ENCODE results near the gene ST6GALNAC2.

DNA sequence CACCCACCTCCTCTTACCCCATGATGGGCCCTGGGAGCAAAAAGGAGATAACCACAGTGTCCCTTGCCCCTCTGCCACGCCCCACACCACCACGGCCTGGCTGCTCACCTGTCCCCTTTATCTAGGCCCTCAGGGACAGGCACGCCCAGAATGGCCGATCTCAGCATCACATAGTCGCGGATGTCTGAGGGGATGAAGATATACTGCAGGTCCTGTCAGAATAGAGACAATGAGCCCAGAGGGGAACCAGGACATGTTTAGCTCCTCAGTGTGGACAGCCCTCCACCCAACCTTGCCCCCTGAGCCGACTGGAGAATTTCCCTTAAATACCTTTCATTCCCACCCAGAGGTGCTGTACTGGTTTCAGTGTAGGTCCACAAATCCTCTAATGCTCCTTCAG is 15.2 kb downstream of the ST6GALNAC2 start:
- TF ChIP-seq POLR2AphosphoS5 (IDR thresholded peaks at IDR 0.05; ENCODE audit: low read depth, low read length) (no peak), TAF1 (IDR thresholded peaks at IDR 0.05; ENCODE audit: low read depth, low read length) (no peak), POLR2A (IDR thresholded peaks at IDR 0.05; ENCODE audit: low read depth, low read length) (no peak)
